K562 (cell line): Measurements from ENCODE around the gene SLC2A4RG. TPM values are rescaled to one million over a fixed set of nuclear protein-coding genes. Genes with fewer than 3 reads are reported as not detected.

Experiments
- ATAC-seq: fragments of 200-7000 bp; cut with Tn5 transposase; 3 replicates; pipeline ENCODE4 v1.9.1; 2020; ENCODE audit warnings: moderate library complexity
- BruUV-seq: library from RNA; stranded (reverse); fragments of 400-500 nt; replicated peaks from 2 replicates; lab custom pipeline; 2021; lab: Mats Ljungman, UMichigan
- CTCF ChIA-PET: fragments of 300-600 bp; formaldehyde crosslinking; extraction: SDS; loops from one replicate; lab custom pipeline; 2021; ENCODE audit warnings: low intra/inter-chr PET ratio; lab: Yijun Ruan, JAX
- POLR2A ChIA-PET: fragments of 300-600, 350-650 bp; sonication (Branson Sonifier 250); formaldehyde crosslinking; extraction: SDS; loops from one replicate; lab custom pipeline; 2021; ENCODE audit warnings: antibody characterized with exemption, inconsistent platforms; lab: Yijun Ruan, JAX
- DNase-seq, 4 experiments: peaks; one replicate each; pipeline versions ENCODE4 v3.0.0 to v3.0.0-alpha.2; 2011 to 2018; ENCODE audit warnings: low spot score in 3 of 4, mixed read lengths in 3 of 4; ENCODE audit errors: extremely low read depth in 1 of 4
- FAIRE-seq: peaks from 2 replicates; lab custom pipeline; 2011; peaks lifted over from hg19 to GRCh38; lab: Jason Lieb, UNC
- H2AFZ ChIP-seq: 2 replicates; pipeline ENCODE4 v1.6.0; 2011; ENCODE audit warnings: low read depth, low read length, control low read depth, inconsistent platforms
- H3K27ac ChIP-seq: fragments of 200-600 bp; 3 replicates; pipeline ENCODE4 v1.8.0; 2011; ENCODE audit warnings: low read depth, mild to moderate bottlenecking, control low read depth, inconsistent platforms, low read length, moderate library complexity, mixed read lengths; ENCODE audit errors: extremely low read depth
- H3K27me3 ChIP-seq, 2 experiments: fragments of 300-600 bp in 1 of 2; 2 replicates in 1 of 2; 3 replicates in 1 of 2; pipeline versions ENCODE4 v1.6.0 to v1.8.0; 2011; ENCODE audit warnings: inconsistent platforms in 2 of 2, low read length in 2 of 2, mild to moderate bottlenecking in 1 of 2, mixed read lengths in 1 of 2, moderate library complexity in 1 of 2; ENCODE audit not compliant: control insufficient read depth in 2 of 2, insufficient read depth in 2 of 2
- H3K36me3 ChIP-seq: fragments of 300-600 bp; 3 replicates; pipeline ENCODE4 v1.8.0; 2011; ENCODE audit warnings: mild to moderate bottlenecking, low read length, inconsistent platforms; ENCODE audit not compliant: control insufficient read depth, insufficient read depth
- H3K4me1 ChIP-seq, 2 experiments: fragments of 200-600 bp in 1 of 2; replicated peaks in 1 of 2; 2 replicates in 1 of 2; 3 replicates in 1 of 2; pipeline versions ENCODE4 v1.5.1 to v1.8.0; 2011; ENCODE audit warnings: inconsistent platforms in 2 of 2, low read length in 2 of 2, mild to moderate bottlenecking in 1 of 2, mixed read lengths in 1 of 2, moderate library complexity in 1 of 2; ENCODE audit not compliant: control insufficient read depth in 2 of 2, insufficient read depth in 2 of 2
- H3K4me2 ChIP-seq: 2 replicates; pipeline ENCODE4 v1.6.1; 2011; ENCODE audit warnings: low read length, control low read depth, inconsistent platforms, mixed read lengths; ENCODE audit not compliant: insufficient read depth
- H3K4me3 ChIP-seq: fragments of 200-600 bp; sonication (generic), shearing (Covaris generic); 2 replicates; pipeline ENCODE4 v1.5.1; 2016; ENCODE audit warnings: control low read depth, inconsistent platforms
- H3K79me2 ChIP-seq: fragments of 200-600 bp; 3 replicates; pipeline ENCODE4 v1.8.0; 2011; ENCODE audit warnings: low read length, inconsistent platforms; ENCODE audit not compliant: control insufficient read depth, insufficient read depth
- H3K9ac ChIP-seq, 2 experiments: 2 replicates each; pipeline versions ENCODE4 v1.6.0 to v1.6.1; 2011; ENCODE audit warnings: low read depth in 2 of 2, low read length in 2 of 2, control low read depth in 1 of 2, inconsistent platforms in 1 of 2, mild to moderate bottlenecking in 1 of 2, mixed read lengths in 1 of 2; ENCODE audit not compliant: insufficient read depth in 1 of 2
- H3K9me1 ChIP-seq: one replicate; pipeline ENCODE4 v1.6.0; 2011; ENCODE audit warnings: inconsistent platforms, mild to moderate bottlenecking, low read length, moderate library complexity; ENCODE audit not compliant: control insufficient read depth, insufficient read depth
- H3K9me3 ChIP-seq: replicated peaks from 2 replicates; pipeline ENCODE4 v1.5.1; 2011; ENCODE audit warnings: low read depth, low read length, inconsistent platforms; ENCODE audit not compliant: control insufficient read depth, insufficient read depth
- H4K20me1 ChIP-seq: replicated peaks from 2 replicates; pipeline ENCODE4 v1.6.1; 2011; ENCODE audit warnings: low read length, inconsistent platforms, mixed read lengths; ENCODE audit not compliant: control insufficient read depth, insufficient read depth
- CBFA2T3 ChIP-seq: fragments of 450-650 bp; IDR thresholded peaks from 2 replicates; pipeline ENCODE4 v1.6.1; 2017
- CTBP1 ChIP-seq: fragments of 450-650 bp; IDR thresholded peaks from 2 replicates; pipeline ENCODE4 v1.6.1; 2016; ENCODE audit warnings: borderline replicate concordance
- GABPB2 ChIP-seq: fragments of 250-450 bp; sonication (Bioruptor Pico); conservative IDR thresholded peaks from 2 replicates; pipeline ENCODE4 v1.5.1; 2021; ENCODE audit warnings: mild to moderate bottlenecking
- GTF2E2 ChIP-seq: fragments of 200-800 bp; sonication (Bioruptor generic); IDR thresholded peaks from 2 replicates; pipeline ENCODE4 v1.6.1; 2016; ENCODE audit warnings: missing genetic modification characterization, missing compliant biosample characterization
- HMGN3 ChIP-seq: IDR thresholded peaks from 2 replicates; pipeline ENCODE4 v1.6.1; 2011; ENCODE audit warnings: borderline replicate concordance, low read depth, mild to moderate bottlenecking, mixed read lengths, low read length; ENCODE audit not compliant: insufficient read length; ENCODE audit errors: extremely low read depth
- HNRNPLL ChIP-seq: fragments of 200-400 bp; formaldehyde crosslinking; IDR thresholded peaks from 2 replicates; pipeline ENCODE4 v1.6.1; 2017; ENCODE audit warnings: low read length, low read depth, mild to moderate bottlenecking; ENCODE audit not compliant: poor library complexity, severe bottlenecking
- MTF1 ChIP-seq: fragments of 250-450 bp; sonication (Bioruptor Pico); IDR thresholded peaks from 2 replicates; pipeline ENCODE4 v1.9.0; 2021; ENCODE audit warnings: moderate library complexity, mild to moderate bottlenecking, inconsistent platforms, borderline replicate concordance
- NR1H2 ChIP-seq: sonication (generic); formaldehyde crosslinking; IDR thresholded peaks from 2 replicates; pipeline ENCODE4 v1.4.0; 2020; ENCODE audit warnings: mild to moderate bottlenecking, missing genetic modification reagents
- SNRNP70 ChIP-seq: fragments of 200-400 bp; formaldehyde crosslinking; optimal IDR thresholded peaks from 2 replicates; pipeline ENCODE3; 2017; ENCODE audit warnings: low read depth, low read length
- TEAD4 ChIP-seq, 2 experiments: sonication (generic) in 1 of 2; formaldehyde crosslinking in 1 of 2; IDR thresholded peaks; 2 replicates each; pipeline versions ENCODE4 v1.6.1 to v1.8.0; 2012 to 2022; ENCODE audit warnings: borderline replicate concordance in 1 of 2, inconsistent platforms in 1 of 2, low read length in 1 of 2, mild to moderate bottlenecking in 1 of 2, missing genetic modification reagents in 1 of 2
- YY1 ChIP-seq, 3 experiments: IDR thresholded peaks; 2 replicates each; pipeline ENCODE4 v1.6.1; 2011; ENCODE audit warnings: low read length in 2 of 3, mild to moderate bottlenecking in 2 of 3, moderate library complexity in 2 of 3, borderline replicate concordance in 1 of 3, control low read depth in 1 of 3, low read depth in 1 of 3; ENCODE audit not compliant: insufficient read depth in 3 of 3, insufficient replicate concordance in 2 of 3, control insufficient read depth in 1 of 3, insufficient read length in 1 of 3; ENCODE audit errors: extremely low read depth in 1 of 3
- ZBED1 ChIP-seq: IDR thresholded peaks from 2 replicates; pipeline ENCODE4 v1.6.1; 2014
- ZC3H11A ChIP-seq: IDR thresholded peaks from 2 replicates; pipeline ENCODE4 v1.6.1; 2012; ENCODE audit warnings: low read depth, low read length, improper control_type of control experiment
- ZNF175 ChIP-seq: fragments of 200-800 bp; sonication (Bioruptor generic); IDR thresholded peaks from 2 replicates; pipeline ENCODE4 v1.6.1; 2016; ENCODE audit warnings: low read depth, mild to moderate bottlenecking, missing genetic modification characterization, missing compliant biosample characterization
- ZNF316 ChIP-seq: fragments of 450-650 bp; IDR thresholded peaks from 2 replicates; pipeline ENCODE4 v1.6.1; 2016
- ZNF384 ChIP-seq: IDR thresholded peaks from 2 replicates; pipeline ENCODE4 v1.6.1; 2012; ENCODE audit warnings: low read depth, low read length, improper control_type of control experiment
- ZNF717 ChIP-seq: fragments of 250-450 bp; sonication (Bioruptor Pico); IDR thresholded peaks from 2 replicates; pipeline ENCODE4 v1.5.0; 2021
- ZNF785 ChIP-seq: fragments of 250-450 bp; sonication (Bioruptor Pico); IDR thresholded peaks from 2 replicates; pipeline ENCODE4 v1.4.0; 2020; ENCODE audit warnings: mild to moderate bottlenecking
- WGBS: fragments of 100-300 bp; shearing (Covaris generic); methylation state at CpG from one replicate; pipeline ENCODE4 v1.1.6; 2016; ENCODE audit warnings: low coverage, mixed read lengths; ENCODE audit not compliant: insufficient coverage; ENCODE audit errors: missing lambda C conversion rate; 5-methylcytosine and 5-hydroxymethylcytosine counted together
- in situ Hi-C: fragments of 300-500 bp; cut with MboI; formaldehyde crosslinking; loops from 4 replicates; pipeline ENCODE4 v1.15.0; 2018; ENCODE audit warnings: inconsistent platforms, mixed read lengths
- intact Hi-C: fragments of 100-400 bp; cut with micrococcal nuclease; formaldehyde crosslinking; loops from 2 replicates; pipeline ENCODE4 v1.14.2; 2022
- polyA plus RNA-seq, 8 experiments: library from polyadenylated mRNA; depleted of rRNA in 4 of 8; stranded (reverse) in 5 of 8; unstranded in 3 of 8; fragments of >200 nt; fragmentation: Nextera tagmentation in 2 of 8; fragmentation: Illumina TruSeq in 1 of 8; extraction: Ambion mirVana in 2 of 8; extraction: Trizol in 1 of 8; gene quantifications; 2 replicates each; pipeline versions ENCODE4 v1.2.1 to v1.2.3, GENCODE V29; 2011 to 2014; ENCODE audit warnings: inconsistent platforms in 1 of 8, missing spikeins in 1 of 8
- total RNA-seq, 7 experiments: library from RNA; depleted of rRNA in 6 of 7; stranded (reverse); fragments of >200 nt in 6 of 7; fragmentation: Illumina TruSeq in 2 of 7; extraction: Trizol in 2 of 7; gene quantifications; 2 replicates each; pipeline versions ENCODE4 v1.2.1 to v1.2.3, GENCODE V29; 2011 to 2021; ENCODE audit warnings: low replicate concordance in 1 of 7
- TF ChIP-seq, protein P1 (sequence below): IDR thresholded peaks from 3 replicates; pipeline ENCODE4 v1.6.1; 2011; ENCODE audit warnings: borderline replicate concordance, mild to moderate bottlenecking, moderate library complexity; ENCODE audit not compliant: insufficient read length; ENCODE audit errors: extremely low read depth

SLC2A4RG gene
- total and polyA plus RNA-seq, 9 of the 15 experiments (the other 6 are each of a cell fraction or from before 2014, with no cell fraction given), result 0.34 to 97.3 (median 26.5) TPM

DNA sequence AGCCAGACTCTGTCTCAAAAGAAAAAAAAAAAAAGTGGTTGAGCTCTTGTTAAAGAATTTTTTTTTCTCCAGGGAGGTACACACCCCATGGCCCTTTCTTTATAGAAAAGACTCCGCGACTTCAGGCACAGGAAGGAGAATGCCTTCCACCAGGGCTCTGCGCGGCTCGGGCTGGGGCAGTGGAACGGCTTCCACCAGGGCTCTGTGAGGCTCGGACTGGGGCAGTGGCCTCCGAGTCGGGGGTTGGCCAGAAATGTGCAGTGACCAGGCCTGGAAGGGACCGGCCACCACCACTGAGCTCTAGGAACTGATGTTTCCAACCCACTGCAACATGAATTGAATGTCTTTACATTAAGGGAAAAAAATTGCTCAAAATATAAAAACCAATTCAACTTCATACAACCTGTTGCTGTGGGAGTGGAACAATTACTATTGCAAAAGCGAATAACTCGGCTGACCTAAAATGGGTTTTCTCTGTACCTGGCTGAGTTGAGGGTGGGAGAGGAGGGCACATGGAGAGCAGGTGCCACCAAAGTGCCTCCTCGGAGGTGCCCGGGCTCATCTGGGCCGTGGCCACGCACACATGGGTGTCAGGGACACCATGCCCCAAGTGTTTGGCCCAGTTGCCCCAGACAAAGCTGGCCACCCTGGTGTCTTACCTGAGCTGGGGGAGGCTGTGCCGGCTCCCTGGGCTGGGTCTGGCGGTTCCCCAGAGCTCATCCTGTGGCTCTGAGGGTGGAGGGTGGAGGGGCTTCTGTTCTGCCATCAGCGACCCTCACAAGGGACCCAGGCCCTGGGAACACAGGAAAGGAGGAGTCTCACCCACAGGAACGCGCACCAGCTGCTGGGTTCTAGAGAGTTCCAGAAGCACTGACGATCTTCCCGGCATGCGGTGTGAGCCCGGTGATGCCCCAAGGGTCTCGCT lies 29.3 kb downstream of the SLC2A4RG start:
- CTCF ChIA-PET, result no interaction called here

More for the DNA sequence above, 29.3 kb downstream of the SLC2A4RG start:
- H4K20me1 ChIP-seq, result no peaks in the 10 kb centered on the region
- H3K9me1 ChIP-seq, result no peaks in the 10 kb centered on the region
- no peak overlapping the region for H3K27ac ChIP-seq
- H3K4me1 ChIP-seq, result peaks cover 12 to 47% of the 10 kb centered on the region in 2 experiments; a peak in 4 of 5 replicates
- no TSS peak for BruUV-seq
- intact Hi-C loops, result no loop called here
- no peaks in the 10 kb centered on the region for H3K36me3 ChIP-seq
- H3K4me2 ChIP-seq, result no peak overlapping the region
- FAIRE-seq, result no peak
- no peak for ATAC-seq
- no peak overlapping the region for H3K4me3 ChIP-seq
- TF ChIP-seq GABPB2 (no peak), HNRNPLL (no peak), CBFA2T3 (no peak), ZNF785 (CRISPR knock-in tag) (no peak), ZNF384 (no peak), TEAD4 (IDR thresholded peaks at IDR 0.05; ENCODE audit: low read length) (no peak), TEAD4 (CRISPR knock-in tag; IDR thresholded peaks at IDR 0.05; ENCODE audit: borderline replicate concordance) (no peak), NR1H2 (CRISPR knock-in tag) (no peak), CTBP1 (no peak), ZBED1 (no peak), MTF1 (no peak), ZNF316 (no peak), HMGN3 (no peak), ZNF717 (CRISPR knock-in tag) (no peak), ZNF175 (CRISPR knock-in tag) (no peak), ZC3H11A (no peak), GTF2E2 (tag) (no peak), YY1 (IDR thresholded peaks at IDR 0.05; ENCODE audit: borderline replicate concordance in 1 of 3, control insufficient read depth in 1 of 3, extremely low read depth in 1 of 3, insufficient read depth in 3 of 3, insufficient read length in 1 of 3, insufficient replicate concordance in 2 of 3, low read depth in 1 of 3, low read length in 2 of 3) (no peak), SNRNP70 (no peak)
- TF ChIP-seq, protein P1, sequence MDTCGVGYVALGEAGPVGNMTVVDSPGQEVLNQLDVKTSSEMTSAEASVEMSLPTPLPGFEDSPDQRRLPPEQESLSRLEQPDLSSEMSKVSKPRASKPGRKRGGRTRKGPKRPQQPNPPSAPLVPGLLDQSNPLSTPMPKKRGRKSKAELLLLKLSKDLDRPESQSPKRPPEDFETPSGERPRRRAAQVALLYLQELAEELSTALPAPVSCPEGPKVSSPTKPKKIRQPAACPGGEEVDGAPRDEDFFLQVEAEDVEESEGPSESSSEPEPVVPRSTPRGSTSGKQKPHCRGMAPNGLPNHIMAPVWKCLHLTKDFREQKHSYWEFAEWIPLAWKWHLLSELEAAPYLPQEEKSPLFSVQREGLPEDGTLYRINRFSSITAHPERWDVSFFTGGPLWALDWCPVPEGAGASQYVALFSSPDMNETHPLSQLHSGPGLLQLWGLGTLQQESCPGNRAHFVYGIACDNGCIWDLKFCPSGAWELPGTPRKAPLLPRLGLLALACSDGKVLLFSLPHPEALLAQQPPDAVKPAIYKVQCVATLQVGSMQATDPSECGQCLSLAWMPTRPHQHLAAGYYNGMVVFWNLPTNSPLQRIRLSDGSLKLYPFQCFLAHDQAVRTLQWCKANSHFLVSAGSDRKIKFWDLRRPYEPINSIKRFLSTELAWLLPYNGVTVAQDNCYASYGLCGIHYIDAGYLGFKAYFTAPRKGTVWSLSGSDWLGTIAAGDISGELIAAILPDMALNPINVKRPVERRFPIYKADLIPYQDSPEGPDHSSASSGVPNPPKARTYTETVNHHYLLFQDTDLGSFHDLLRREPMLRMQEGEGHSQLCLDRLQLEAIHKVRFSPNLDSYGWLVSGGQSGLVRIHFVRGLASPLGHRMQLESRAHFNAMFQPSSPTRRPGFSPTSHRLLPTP, result no peak
- WGBS, result 62% methylated on average over 23 of the region's 26 CpGs
- H2AFZ ChIP-seq, result no peak overlapping the region
- peaks cover 0 to 9% of the 10 kb centered on the region in 2 experiments; a peak in 2 of 5 replicates for H3K27me3 ChIP-seq
- in situ Hi-C loops, result no loop called here
- POLR2A ChIA-PET, result interaction anchor here (0.6 to 1.0 kb wide), 3 partner anchors 32 to 264 kb away, joined by 4 read pairs; no protein-coding TSS in a partner anchor
- H3K9me3 ChIP-seq, result no peaks in the 10 kb centered on the region
- H3K9ac ChIP-seq, result no peak overlapping the region
- DNase-seq, result no peak
- no peaks in the 10 kb centered on the region for H3K79me2 ChIP-seq
